Right ventricle myocardium superior (tissue), 1 donor: ENCODE measurements around the gene FKBP1B. TPM values are rescaled to one million over a fixed set of nuclear protein-coding genes. Genes with fewer than 3 reads are reported as not detected.
"Not testable (repeated sequence)": the region's sequence is repeated elsewhere in the genome, so short reads cannot be mapped to it uniquely, and the experiment has no call there.

ENCODE experiments used
- ATAC-seq: fragments of 200-7000 bp; cut with Tn5 transposase; one replicate; pipeline ENCODE4 v1.9.1; 2020; ENCODE audit warnings: mild to moderate bottlenecking; ENCODE audit not compliant: poor library complexity
- DNase-seq: peaks from one replicate; pipeline ENCODE4 v3.0.0-alpha.2; 2020
- intact Hi-C: fragments of 100-400 bp; cut with DNase I; formaldehyde crosslinking; loops from one replicate; pipeline ENCODE4 v1.11.2; 2022
- long read RNA-seq: library from polyadenylated mRNA; unstranded; transcript quantifications from one replicate; pipeline ENCODE4 v2.0.0, GENCODE V29; 2021
- total RNA-seq: library from RNA; stranded (reverse); fragmentation: NEBNext Ultra II Directional; extraction: Animal tissue kit (Norgen Biotek cat#: 25700); gene quantifications from one replicate; pipeline ENCODE4 v1.2.1, GENCODE V29; 2021
- donor health status: DM: no; HTN: yes; CAD: no; lungs with severe emphysema.

FKBP1B gene
- 3.1 TPM for total RNA-seq
- long read RNA-seq, partial matches to known transcripts, result 0 of 4 reads
- long read RNA-seq, other reads (novel, unspliced or antisense), result 1 of 4 reads

DNA sequence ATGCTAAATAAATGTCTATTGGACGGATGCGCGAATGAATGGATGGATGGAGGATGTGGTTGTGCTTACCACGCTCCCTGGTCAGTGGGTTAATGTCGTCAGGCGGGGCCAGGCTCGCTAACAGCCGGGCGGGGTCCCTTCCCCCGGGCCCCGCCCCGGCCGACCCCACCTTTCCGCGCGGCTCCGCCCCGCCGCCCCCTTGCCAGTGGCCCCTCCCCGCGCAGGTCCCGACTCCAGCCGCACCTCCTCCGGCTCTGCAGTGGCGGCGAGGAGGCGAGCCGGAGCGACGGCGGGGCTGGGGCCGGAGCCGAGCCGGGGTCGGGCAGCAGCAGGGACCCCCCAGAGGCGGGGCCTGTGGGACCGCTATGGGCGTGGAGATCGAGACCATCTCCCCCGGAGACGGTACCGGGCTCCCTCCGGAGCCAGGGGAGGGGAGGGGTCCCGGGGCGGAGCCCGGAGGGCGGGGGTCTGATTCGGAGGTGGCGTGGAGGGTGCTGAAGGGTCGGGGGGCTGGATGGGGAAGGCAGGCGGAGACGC is at the start of gene FKBP1B:
Gene FKBP1B, plus strand, starts transcription at position 257 of the 537 bp plus-strand sequence. Its CDS starts 109 bp downstream, at position 366.
- peak; percentile 44 for ATAC-seq
- DNase-seq, result peak; percentile 70
- intact Hi-C loops, result no loop called here

DNA sequence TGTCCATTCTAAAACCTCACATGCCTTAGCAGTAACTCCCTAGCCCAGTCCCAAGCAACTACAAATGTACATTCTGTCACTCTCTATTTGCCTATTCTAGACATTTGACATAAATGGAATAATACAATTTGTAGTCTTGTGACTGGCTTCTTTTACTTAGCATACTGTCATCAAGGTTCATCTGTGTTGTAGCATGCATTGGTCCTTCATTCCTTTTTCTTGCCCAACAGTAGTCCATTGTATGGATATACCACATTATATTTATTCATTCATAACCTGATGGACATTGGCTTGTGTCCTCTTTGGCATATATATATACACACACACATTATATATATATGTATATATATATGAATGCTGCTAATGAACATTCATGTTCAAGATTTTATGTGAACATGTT is 41.8 kb upstream of the FKBP1B start:
- DNase-seq (no peak), ATAC-seq (no peak)
- intact Hi-C loops, result no loop called here

DNA sequence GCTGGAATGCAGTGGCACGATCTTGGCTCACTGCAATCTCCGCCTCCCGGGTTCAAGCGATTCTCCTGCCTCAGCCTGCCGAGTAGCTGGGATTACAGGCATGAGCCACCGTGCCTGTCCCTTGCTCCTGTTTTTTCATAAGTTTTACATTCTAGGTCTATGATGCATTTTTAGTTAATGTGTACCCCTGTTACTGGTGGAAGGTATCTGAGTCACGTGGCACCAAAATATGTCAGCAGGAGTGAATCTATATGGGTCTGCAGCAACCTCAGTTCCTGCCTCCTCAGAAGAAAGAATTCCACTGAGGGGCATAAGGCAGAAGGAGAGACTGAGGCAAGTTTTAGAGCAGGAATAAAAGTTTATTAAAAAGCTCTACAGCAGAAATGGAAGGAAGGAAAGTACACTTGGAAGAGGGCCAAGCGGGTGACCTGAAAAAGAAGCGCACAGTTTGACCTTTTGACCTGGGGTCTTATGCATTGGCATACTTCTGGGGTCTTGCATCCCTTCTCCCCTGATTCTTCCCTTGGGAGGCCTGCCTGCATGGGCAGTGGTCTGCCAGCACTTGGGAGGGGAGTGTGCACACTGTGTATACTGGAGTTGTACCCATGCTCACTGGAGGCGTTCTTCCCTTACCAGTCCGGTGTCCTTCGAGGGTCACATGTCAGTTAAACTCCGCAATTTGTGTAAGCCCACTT is 40.7 kb upstream of the FKBP1B start:
- intact Hi-C loops, result no loop called here
- ATAC-seq (no peak), DNase-seq (no peak)

DNA sequence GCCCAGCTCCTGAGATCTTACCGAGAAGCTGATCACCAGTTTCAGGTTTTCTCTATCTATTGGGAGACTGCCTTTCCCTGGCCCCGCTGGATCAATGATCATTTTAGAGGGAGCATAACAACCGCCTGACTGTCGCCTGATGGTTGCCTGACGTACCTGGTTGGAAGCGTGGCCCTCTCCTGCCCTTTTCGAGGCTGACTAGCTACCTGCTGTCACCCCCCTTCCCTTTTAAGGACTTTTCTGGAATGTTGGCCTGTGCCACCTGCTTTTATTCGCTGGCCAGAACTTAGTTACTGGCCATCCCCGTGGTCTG is 40.2 kb upstream of the FKBP1B start:
- ATAC-seq, result no peak
- intact Hi-C loops, result no loop called here
- DNase-seq, result no peak

DNA sequence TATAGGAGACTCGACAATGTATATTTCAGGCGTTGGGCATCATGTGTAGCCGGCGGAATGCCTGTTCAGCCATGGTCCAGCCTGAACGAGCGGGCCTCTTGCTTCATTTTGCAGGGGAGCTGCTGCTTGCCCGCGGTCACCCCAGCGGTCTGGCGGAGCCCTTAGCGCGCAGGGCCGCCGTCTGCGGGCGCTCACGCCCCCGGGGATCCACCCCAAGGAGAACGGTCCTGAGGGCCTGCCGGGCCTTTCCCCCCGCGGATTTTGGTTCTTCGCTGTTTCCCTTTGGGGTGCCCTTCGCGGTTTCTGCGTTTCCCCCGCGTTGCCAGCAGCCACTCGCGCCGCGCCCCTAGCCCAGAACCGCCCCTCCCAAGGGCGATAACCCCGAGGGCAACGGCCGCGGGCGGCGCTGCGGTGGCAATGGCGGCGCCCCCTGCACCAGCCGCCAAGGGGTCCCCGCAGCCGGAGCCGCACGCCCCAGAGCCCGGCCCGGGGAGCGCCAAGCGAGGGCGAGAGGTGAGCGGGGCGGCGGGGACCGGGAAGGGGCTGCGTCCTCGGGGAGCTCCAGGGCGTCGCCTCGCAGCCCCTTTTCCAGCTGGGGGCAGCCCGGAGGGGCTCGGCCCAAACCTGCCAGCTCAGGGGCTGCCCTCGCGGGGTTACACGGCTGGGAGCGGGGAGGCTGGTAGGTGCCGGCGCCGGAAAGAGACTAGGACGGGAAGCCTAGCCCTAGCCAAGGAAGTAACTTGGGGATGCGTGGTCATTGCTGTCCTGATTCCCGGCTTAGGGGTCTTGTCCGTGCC is 39.7 kb upstream of the FKBP1B start, which contains the start of gene MFSD2B:
Gene MFSD2B, plus strand, starts transcription at position 406 of the 797 bp plus-strand sequence. Its CDS starts 12 bp downstream, at position 418.
- intact Hi-C loops, result no loop called here
- ATAC-seq (peak; percentile 52), DNase-seq (no peak)

DNA sequence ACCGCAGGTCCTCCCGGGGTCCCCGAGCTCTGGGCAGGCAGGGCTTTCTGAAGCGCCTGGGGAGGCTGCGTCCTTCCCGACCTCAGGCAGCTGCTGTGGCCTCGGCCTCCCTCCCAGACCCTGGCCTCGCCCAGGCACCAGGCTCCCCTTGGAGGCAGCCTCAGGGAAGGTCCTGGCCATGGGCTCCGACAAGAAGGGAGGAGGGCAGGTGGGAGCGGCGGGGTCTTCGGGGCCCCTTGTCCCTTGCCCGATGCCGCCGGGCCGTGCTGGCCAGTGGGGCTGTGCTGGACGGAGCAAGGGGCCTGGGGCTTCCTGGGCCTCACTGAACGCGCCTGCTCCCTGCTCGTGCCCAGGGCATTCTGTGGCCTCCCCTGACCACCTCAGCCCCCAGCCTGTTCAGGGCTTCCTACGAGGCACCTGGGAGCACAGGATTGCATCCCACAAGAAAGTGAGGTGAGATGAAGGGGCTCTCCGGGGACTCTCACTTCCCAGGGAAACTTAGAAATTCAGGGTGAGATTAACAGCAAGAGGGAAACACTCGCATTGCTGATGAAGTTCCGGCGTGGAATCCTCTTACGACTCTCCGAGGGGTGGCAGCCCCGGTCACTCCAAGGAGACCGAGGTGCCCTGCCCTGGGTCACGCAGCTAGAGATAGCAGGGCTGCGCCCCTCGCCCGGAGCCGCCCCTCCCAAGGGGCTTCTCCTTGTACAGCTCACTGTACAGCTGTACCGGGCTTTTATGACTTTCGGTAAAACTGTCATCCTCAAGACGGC is 38.9 kb upstream of the FKBP1B start:
- no peak for DNase-seq
- intact Hi-C loops, result no loop called here
- peak; percentile 25 for ATAC-seq

DNA sequence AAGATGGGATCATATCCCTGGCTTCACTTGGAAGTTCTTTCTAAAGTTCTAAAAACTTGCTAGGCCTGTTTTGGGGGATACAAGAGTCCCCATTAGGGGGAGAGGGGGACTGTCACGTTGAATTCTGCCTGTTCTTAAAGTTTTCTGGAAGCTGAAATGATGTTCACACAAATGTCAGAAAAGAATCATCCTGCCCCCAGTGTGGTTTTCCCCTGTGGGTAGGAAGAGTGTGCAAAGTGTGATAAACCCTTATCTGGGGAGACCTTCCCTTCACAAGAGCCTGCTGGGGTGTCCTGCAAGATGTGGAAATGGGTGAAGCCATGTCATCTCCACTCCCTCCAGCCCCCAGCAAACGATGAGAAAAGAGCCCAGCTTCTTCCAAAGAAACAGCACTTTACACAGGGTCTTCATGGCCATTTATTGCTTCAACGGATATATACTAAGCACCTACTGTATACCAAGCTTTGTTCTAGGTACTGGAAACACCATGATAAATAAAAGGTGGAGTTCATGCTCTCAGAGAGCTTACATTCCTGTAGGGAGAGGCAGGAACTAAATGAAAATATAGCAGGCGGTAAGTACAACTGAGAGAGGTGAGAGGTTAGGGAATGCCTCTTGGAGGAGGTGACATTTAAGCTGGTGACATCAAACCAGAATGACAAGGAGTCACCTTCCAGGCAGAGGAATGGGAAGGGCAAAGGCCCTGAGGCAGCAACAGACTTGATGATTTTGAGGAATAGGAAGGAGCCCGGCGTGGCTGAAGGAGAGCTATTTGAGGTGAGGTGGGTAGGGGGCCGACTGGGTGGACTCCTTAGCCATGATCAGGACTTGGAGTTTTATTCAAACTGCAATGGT is 38.1 kb upstream of the FKBP1B start:
- intact Hi-C loops, result no loop called here

DNA sequence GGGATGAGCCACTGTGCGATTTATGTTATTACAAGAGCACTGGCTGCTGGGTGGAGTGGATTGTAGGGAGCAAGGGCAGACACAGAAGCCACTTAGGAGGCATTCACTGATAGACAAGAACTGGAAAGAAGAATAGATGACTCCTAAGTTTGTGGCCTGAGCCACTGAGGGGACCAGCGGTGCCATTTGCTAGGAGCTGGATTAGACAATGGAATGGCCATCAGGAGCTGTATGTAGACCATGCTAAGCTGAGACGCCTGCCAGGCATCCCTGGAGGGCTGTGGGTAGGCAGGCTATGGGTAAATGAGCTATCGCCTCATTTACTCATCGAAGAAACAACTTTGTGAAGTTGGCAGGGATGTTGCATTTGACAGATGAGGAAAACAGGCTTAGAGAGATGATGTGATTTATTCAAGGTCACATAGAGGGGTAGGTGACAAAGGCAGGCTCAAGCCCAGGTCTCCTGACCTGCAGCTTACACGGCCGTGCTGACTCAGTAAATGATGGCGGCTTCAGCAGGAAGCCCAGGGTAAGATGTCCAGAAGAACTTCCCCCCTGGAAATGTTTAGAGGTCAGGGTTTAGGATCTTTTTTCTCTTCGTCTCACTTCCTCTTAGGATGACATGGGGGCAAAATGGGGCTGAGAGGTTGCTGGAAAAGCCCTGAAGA is 36.9 kb upstream of the FKBP1B start:
- ATAC-seq, result no peak

More for the DNA sequence above, 38.1 kb upstream of the FKBP1B start:
- DNase-seq (no peak), ATAC-seq (no peak)

DNA sequence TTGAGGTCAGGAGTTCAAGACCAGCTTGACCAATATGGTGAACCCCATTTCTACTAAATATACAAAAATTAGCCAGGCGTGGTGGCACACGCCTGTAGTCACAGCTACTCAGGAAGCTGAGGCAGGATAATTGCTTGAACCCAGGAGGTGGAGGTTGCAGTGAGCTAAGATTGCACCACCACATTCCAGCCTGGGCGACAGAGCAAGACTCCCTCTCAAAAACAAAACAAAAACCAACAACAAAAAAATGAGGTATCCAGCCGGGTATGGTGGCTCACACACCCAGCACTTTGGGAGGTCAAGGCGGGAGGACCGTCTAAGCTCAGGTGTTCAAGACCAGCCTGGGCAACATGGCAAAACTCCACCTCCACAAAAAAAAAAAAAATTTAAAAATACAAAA is 34.6 kb upstream of the FKBP1B start:
- intact Hi-C loops, ATAC-seq, DNase-seq: not testable (repeated sequence)

More for the DNA sequence above, 36.9 kb upstream of the FKBP1B start:
- DNase-seq, result no peak
- intact Hi-C loops, result no loop called here

DNA sequence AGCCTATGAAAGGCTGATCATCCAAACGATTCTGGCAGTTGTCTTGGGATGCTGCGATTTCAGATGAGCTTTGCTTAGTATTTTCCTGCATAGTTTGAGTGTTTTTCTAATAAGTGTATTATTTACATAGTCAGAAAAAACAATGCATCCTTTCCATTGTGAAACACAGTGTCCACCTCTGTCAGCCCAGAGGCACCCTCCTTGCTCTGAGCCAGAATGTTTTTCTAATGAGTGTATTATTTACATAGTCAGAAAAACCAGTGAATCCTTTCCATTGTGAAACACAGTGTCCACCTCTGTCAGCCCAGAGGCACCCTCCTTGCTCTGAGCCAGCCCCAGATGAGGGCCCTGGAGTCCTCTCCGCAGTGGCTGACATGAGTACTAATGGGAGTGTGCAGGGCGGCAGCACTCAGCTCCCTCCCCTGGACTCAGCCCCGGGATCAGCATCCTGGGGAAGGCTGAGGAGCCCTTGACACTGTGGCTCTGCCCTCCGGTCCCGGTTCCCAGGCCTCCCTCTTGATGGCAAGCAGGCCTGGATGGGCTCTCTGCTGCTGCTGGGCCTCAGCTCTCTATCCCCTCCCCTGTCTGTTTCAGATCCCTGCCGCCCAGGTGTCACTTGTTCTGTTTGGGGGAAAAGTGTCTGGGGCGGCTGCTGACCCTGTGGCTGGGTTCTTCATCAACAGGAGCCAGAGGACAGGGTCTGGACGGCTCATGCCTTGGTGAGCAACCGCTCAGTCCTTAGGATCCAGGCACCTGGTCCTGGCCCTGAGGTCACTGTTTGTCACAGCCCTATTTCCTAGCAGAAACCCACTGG is 33.8 kb upstream of the FKBP1B start:
- intact Hi-C loops, result no loop called here
- DNase-seq, result no peak

DNA sequence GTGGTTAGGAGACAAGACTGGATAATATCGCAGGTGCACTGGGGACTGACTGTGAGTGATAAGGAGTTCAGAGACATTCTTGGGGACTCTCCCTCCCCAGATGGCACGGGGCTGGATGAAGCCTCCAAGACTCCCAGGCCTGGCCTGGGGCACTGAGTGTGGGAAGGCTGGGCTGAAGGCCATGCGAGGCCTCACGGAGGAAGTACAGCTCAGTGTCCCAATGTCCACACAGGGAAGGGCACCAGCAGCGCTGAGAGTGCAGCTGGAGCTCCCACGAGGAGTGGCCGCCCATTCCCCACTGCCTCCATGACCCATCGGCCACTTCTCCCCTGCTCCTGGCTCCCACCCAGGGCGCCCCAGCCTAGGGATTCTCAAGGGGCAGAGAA is 33.2 kb upstream of the FKBP1B start:
- intact Hi-C loops, result no loop called here
- DNase-seq, result no peak
- no peak for ATAC-seq

More for the DNA sequence above, 33.8 kb upstream of the FKBP1B start:
- ATAC-seq, result no peak

DNA sequence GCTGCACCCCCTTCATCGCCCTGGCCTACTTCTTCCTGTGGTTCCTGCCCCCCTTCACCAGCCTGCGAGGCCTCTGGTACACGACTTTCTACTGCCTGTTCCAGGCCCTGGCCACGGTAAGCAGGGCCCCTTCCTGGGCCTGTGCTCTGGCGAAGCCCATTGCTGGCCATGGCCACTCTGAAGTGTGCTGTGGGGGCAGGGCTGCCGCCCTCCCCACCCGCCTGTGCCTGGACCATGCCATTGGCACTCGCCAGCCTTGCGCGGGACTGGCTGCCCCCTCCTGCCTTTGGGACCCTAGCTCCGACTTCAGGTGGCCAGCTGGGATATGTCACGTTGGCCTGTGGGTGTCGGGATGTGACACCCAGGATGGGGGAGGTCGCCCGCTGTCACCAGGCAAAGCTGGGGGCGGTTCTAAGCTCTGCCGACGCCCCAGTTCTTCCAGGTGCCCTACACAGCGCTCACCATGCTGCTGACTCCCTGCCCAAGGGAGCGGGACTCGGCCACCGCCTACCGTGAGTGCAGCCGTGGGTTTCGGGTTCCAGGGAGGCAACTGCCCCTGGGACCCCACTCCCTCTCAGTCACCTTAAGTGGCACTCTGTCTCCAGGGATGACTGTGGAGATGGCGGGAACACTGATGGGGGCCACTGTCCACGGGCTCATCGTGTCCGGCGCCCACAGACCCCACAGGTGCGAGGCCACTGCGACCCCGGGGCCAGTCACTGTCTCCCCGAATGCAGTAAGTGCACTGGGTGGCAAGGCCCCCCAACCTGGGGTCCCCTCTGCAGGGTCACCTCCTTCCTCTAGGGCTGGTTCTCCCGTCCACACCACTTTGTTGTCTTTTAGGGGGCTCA is 32.5 kb upstream of the FKBP1B start:
- intact Hi-C loops, result no loop called here
- no peak for DNase-seq
- no peak for ATAC-seq

DNA sequence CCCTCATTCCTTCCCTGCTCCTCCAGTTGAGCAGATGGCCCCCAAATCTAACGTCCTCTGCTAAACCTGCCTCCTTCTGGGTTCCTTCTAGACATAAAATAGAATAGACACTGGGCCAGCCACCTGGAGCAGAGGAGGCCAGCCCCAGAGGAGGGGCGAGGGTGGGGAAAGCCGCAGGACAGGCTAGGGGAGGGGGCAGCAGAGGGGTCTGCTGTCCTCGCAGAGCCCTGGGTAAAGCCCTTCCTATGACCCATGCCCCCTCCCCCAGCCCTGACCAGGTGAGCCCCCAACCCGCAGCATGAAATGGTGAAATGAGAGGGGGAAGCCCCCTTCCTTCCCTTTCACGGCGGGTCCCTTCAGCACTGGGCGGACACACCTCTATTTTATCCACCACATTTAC is 31.8 kb upstream of the FKBP1B start:
- ATAC-seq (no peak), DNase-seq (no peak)
- intact Hi-C loops, result no loop called here

DNA sequence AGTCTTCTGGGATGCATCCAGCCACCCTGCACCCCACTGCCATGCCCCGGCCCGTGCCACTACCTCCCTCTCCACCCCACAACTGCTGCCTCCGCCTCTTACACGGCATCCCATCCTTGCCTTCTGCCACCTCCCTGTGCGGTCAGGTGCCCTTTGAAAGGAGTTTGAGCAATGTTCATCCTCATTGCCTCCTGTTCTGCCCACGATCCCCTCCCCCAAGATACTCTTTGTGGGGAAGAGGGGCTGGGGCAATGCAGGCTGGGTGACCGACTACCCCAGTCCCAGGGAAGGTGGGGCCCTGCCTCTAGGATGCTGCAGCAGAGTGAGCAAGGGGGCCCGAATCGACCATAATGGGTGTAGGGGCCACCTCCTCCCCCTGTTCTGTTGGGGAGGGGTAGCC is 31.3 kb upstream of the FKBP1B start:
- intact Hi-C loops, result no loop called here
- ATAC-seq, result no peak

DNA sequence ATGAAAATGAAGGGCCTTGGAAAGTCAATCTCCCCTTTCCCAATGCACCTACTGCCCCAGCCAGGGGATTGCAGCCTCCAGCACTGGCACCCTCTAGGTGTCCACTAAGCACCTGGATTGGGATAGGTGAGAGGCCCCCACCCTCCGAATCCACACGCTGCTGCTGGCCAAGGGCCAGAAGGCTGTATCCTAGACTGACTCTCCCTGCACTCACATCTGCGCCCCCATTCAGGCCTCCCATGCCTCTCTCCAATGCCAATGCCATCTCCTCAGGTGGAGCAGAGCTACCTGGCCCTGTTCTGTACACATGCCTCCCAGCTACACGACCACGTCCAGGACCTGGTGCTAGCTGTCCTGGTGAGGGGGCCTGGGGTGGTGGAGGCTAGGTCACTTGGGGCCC is 29.8 kb upstream of the FKBP1B start:
- intact Hi-C loops, result no loop called here
- no peak for DNase-seq
- no peak for ATAC-seq

More for the DNA sequence above, 31.3 kb upstream of the FKBP1B start:
- DNase-seq, result no peak

DNA sequence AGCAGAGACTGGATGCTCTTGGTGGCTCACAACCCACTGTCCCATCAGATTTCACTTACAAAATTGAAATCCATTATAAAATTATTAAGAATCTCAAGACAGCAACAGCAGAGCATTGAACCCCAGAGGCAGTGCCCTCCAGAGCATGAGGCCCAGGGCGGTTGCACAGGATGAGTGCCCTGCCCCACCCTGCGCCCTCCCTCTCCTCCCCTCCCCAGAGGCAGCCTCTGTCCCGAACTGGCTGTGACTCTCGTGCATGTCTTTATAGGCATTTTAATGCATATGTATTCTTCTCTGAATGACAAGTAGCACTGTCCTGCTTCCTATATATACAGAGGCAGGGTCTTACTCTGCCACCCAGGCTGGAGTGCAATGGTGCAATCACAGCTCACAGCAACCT is 29.3 kb upstream of the FKBP1B start:
- DNase-seq (no peak), ATAC-seq (no peak)
- intact Hi-C loops, result no loop called here
